H1 (cell line): ENCODE results near the gene CCDC192. TPM values are rescaled to one million over a fixed set of nuclear protein-coding genes. Genes with fewer than 3 reads are reported as not detected.

Source experiments
- CTCF ChIA-PET: fragments of 300-600 bp; sonication (Branson Sonifier 250); formaldehyde crosslinking; loops from one replicate; lab custom pipeline; 2021; ENCODE audit not compliant: partially characterized antibody; lab: Charles Lee
- POLR2A ChIA-PET: fragments of 300-600 bp; sonication (Branson Sonifier 250); formaldehyde crosslinking; loops from one replicate; lab custom pipeline; 2021; ENCODE audit warnings: inconsistent platforms; ENCODE audit not compliant: partially characterized antibody; lab: Charles Lee
- DNase-seq, 2 experiments: peaks; one replicate each; pipeline versions ENCODE4 v3.0.0 to v3.0.0-alpha.2; 2010 to 2022; ENCODE audit warnings: low spot score in 2 of 2, low read depth in 1 of 2, mixed read lengths in 1 of 2
- FAIRE-seq: peaks from 2 replicates; lab custom pipeline; 2011; peaks lifted over from hg19 to GRCh38; lab: Jason Lieb, UNC
- H2AFZ ChIP-seq: 2 replicates; pipeline ENCODE4 v1.8.1; 2012; ENCODE audit warnings: low read length, inconsistent platforms
- H2AK5ac ChIP-seq: 2 replicates; pipeline ENCODE4 v1.6.1; 2013; ENCODE audit warnings: low read depth, low read length
- H2BK120ac ChIP-seq: replicated peaks from 2 replicates; pipeline ENCODE3; 2013; ENCODE audit warnings: low read depth, low read length, inconsistent platforms
- H2BK12ac ChIP-seq: 2 replicates; pipeline ENCODE4 v1.6.1; 2013; ENCODE audit warnings: low read depth, low read length
- H2BK15ac ChIP-seq: 2 replicates; pipeline ENCODE4 v1.6.1; 2013; ENCODE audit warnings: low read length
- H2BK20ac ChIP-seq: 2 replicates; pipeline ENCODE4 v1.6.1; 2013; ENCODE audit warnings: low read length
- H2BK5ac ChIP-seq: 2 replicates; pipeline ENCODE4 v1.6.1; 2013; ENCODE audit warnings: low read depth, low read length
- H3K14ac ChIP-seq: 2 replicates; pipeline ENCODE4 v1.6.1; 2013; ENCODE audit warnings: inconsistent platforms; ENCODE audit not compliant: insufficient read length
- H3K18ac ChIP-seq: 2 replicates; pipeline ENCODE4 v1.6.1; 2013; ENCODE audit warnings: low read length; ENCODE audit errors: extremely low read depth
- H3K23ac ChIP-seq: 2 replicates; pipeline ENCODE4 v1.6.1; 2013; ENCODE audit warnings: inconsistent platforms; ENCODE audit not compliant: insufficient read length
- H3K23me2 ChIP-seq: 2 replicates; pipeline ENCODE4 v1.6.1; 2013; ENCODE audit warnings: low read depth, low read length
- H3K27ac ChIP-seq: 2 replicates; pipeline ENCODE4 v1.6.1; 2011; ENCODE audit warnings: low read depth, low read length, inconsistent platforms
- H3K27me3 ChIP-seq, 4 experiments: replicated peaks in 1 of 4; 1 replicate in 1 of 4; 2 replicates in 3 of 4; pipeline versions ENCODE4 v1.6.1 to v1.8.1; 2011 to 2013; ENCODE audit warnings: low read length in 3 of 4, mild to moderate bottlenecking in 3 of 4, inconsistent platforms in 2 of 4, mixed read lengths in 2 of 4, moderate library complexity in 1 of 4; ENCODE audit not compliant: control insufficient read depth in 3 of 4, insufficient read depth in 3 of 4; ENCODE audit errors: extremely low read depth in 1 of 4
- H3K36me3 ChIP-seq, 4 experiments: 2 replicates each; pipeline versions ENCODE4 v1.6.1 to v1.8.1; 2011 to 2013; ENCODE audit warnings: mild to moderate bottlenecking in 4 of 4, low read length in 3 of 4, moderate library complexity in 2 of 4, control low read depth in 1 of 4, inconsistent platforms in 1 of 4; ENCODE audit not compliant: insufficient read depth in 4 of 4, control insufficient read depth in 2 of 4
- H3K4ac ChIP-seq: replicated peaks from 2 replicates; pipeline ENCODE3; 2013; ENCODE audit warnings: low read length, low read depth, mixed read lengths, inconsistent platforms; ENCODE audit not compliant: insufficient read length
- H3K4me1 ChIP-seq, 4 experiments: replicated peaks in 1 of 4; 1 replicate in 1 of 4; 2 replicates in 3 of 4; pipeline versions ENCODE4 v1.6.1 to v1.8.1; 2011 to 2013; ENCODE audit warnings: low read length in 3 of 4, inconsistent platforms in 2 of 4, mixed read lengths in 1 of 4; ENCODE audit not compliant: insufficient read depth in 4 of 4, control insufficient read depth in 3 of 4
- H3K4me2 ChIP-seq, 2 experiments: 2 replicates each; pipeline versions ENCODE4 v1.6.1 to v1.8.1; 2011 to 2013; ENCODE audit warnings: low read depth in 2 of 2, low read length in 2 of 2, control low read depth in 1 of 2, inconsistent platforms in 1 of 2, mild to moderate bottlenecking in 1 of 2; ENCODE audit not compliant: insufficient read depth in 1 of 2
- H3K4me3 ChIP-seq, 4 experiments: fragments of 200-600, 300-600 bp in 1 of 4; sonication (generic), shearing (Covaris generic), sonication (Bioruptor Twin) in 1 of 4; 2 replicates each; pipeline versions ENCODE4 v1.5.1 to v1.8.1; 2011 to 2016; ENCODE audit warnings: low read length in 4 of 4, low read depth in 3 of 4, control low read depth in 2 of 4, inconsistent platforms in 2 of 4, mild to moderate bottlenecking in 2 of 4, mixed read lengths in 1 of 4, moderate library complexity in 1 of 4; ENCODE audit not compliant: insufficient read depth in 2 of 4; ENCODE audit errors: extremely low read depth in 1 of 4
- H3K56ac ChIP-seq: replicated peaks from 2 replicates; pipeline ENCODE3; 2013; ENCODE audit warnings: low read depth, mild to moderate bottlenecking, mixed read lengths, low read length, inconsistent platforms; ENCODE audit not compliant: insufficient read length
- H3K79me1 ChIP-seq: 2 replicates; pipeline ENCODE4 v1.6.1; 2013; ENCODE audit warnings: low read depth, low read length, control low read depth
- H3K79me2 ChIP-seq, 2 experiments: 2 replicates each; pipeline versions ENCODE4 v1.6.1 to v1.8.1; 2012 to 2013; ENCODE audit warnings: low read length in 2 of 2, mild to moderate bottlenecking in 2 of 2, inconsistent platforms in 1 of 2; ENCODE audit not compliant: insufficient read depth in 2 of 2, control insufficient read depth in 1 of 2
- H3K9ac ChIP-seq, 4 experiments: replicated peaks in 1 of 4; 1 replicate in 1 of 4; 2 replicates in 3 of 4; pipeline versions ENCODE4 v1.6.1 to v1.8.1; 2011 to 2013; ENCODE audit warnings: low read depth in 3 of 4, low read length in 3 of 4, control low read depth in 2 of 4, mild to moderate bottlenecking in 2 of 4, moderate library complexity in 2 of 4, inconsistent platforms in 1 of 4; ENCODE audit errors: extremely low read depth in 1 of 4
- H3K9me3 ChIP-seq, 2 experiments: 2 replicates each; pipeline versions ENCODE4 v1.6.1 to v1.8.1; 2012 to 2013; ENCODE audit warnings: mild to moderate bottlenecking in 2 of 2, moderate library complexity in 2 of 2, control low read depth in 1 of 2, inconsistent platforms in 1 of 2, low read depth in 1 of 2, low read length in 1 of 2, mixed read lengths in 1 of 2; ENCODE audit not compliant: insufficient read depth in 2 of 2
- H4K20me1 ChIP-seq, 2 experiments: replicated peaks in 1 of 2; 2 replicates each; pipeline versions ENCODE3 to v1.8.1; 2011 to 2013; ENCODE audit warnings: inconsistent platforms in 2 of 2, low read length in 2 of 2, mild to moderate bottlenecking in 1 of 2; ENCODE audit not compliant: insufficient read depth in 2 of 2, control insufficient read depth in 1 of 2
- H4K5ac ChIP-seq: 2 replicates; pipeline ENCODE4 v1.6.1; 2013; ENCODE audit warnings: low read length, low read depth, mixed read lengths, inconsistent platforms; ENCODE audit not compliant: insufficient read length
- H4K8ac ChIP-seq: 2 replicates; pipeline ENCODE4 v1.8.0; 2013; ENCODE audit warnings: mild to moderate bottlenecking, moderate library complexity, low read length, inconsistent platforms; ENCODE audit not compliant: insufficient read depth; ENCODE audit errors: extremely low read depth
- H4K91ac ChIP-seq: replicated peaks from 2 replicates; pipeline ENCODE3; 2013; ENCODE audit warnings: low read length, mixed read lengths, inconsistent platforms; ENCODE audit not compliant: insufficient read length
- ATF3 ChIP-seq: IDR thresholded peaks from 2 replicates; pipeline ENCODE4 v1.6.1; 2011; ENCODE audit warnings: low read depth, mild to moderate bottlenecking, low read length; ENCODE audit not compliant: insufficient read depth
- BRCA1 ChIP-seq: IDR thresholded peaks from 2 replicates; pipeline ENCODE4 v1.6.1; 2012; ENCODE audit warnings: low read depth, low read length, improper control_type of control experiment
- CBX8 ChIP-seq: fragments of 300-800, 300-1000 bp; sonication (generic); IDR thresholded peaks from 2 replicates; pipeline ENCODE4 v1.7.1; 2016; ENCODE audit warnings: low read depth, low read length, borderline replicate concordance
- KDM4A ChIP-seq: IDR thresholded peaks from one replicate; pipeline ENCODE4 v1.7.1; 2012; ENCODE audit warnings: low read depth, mild to moderate bottlenecking, moderate library complexity, low read length, inconsistent platforms; ENCODE audit not compliant: severe bottlenecking
- NRF1 ChIP-seq: IDR thresholded peaks from 2 replicates; pipeline ENCODE4 v1.6.1; 2011; ENCODE audit warnings: mild to moderate bottlenecking, low read depth, low read length, improper control_type of control experiment
- SP1 ChIP-seq: IDR thresholded peaks from 2 replicates; pipeline ENCODE4 v1.6.1; 2011; ENCODE audit warnings: low read depth, low read length
- YY1 ChIP-seq: IDR thresholded peaks from 2 replicates; pipeline ENCODE4 v1.6.1; 2011; ENCODE audit warnings: low read depth, mild to moderate bottlenecking, low read length
- WGBS, 2 experiments: shearing (Covaris generic) in 1 of 2; methylation state at CpG; one replicate each; pipeline versions ENCODE4 v1.1.6 to v1.1.7; 2013 to 2015; ENCODE audit warnings: low lambda C conversion rate in 2 of 2, mixed read lengths in 2 of 2, inconsistent platforms in 1 of 2, low coverage in 1 of 2, missing lambda C conversion rate in 1 of 2; ENCODE audit not compliant: insufficient replicate concordance in 2 of 2, insufficient coverage in 1 of 2, insufficient read length in 1 of 2; ENCODE audit errors: extremely low coverage in 1 of 2, missing lambda C conversion rate in 1 of 2; 5-methylcytosine and 5-hydroxymethylcytosine counted together
- polyA plus RNA-seq, 7 experiments: library from polyadenylated mRNA; depleted of rRNA in 3 of 7; stranded (reverse) in 5 of 7; unstranded in 2 of 7; fragments of >200 nt in 5 of 7; fragments of 200-250 nt in 2 of 7; gene quantifications; 1 replicate in 5 of 7; 2 replicates in 1 of 7; 4 replicates in 1 of 7; pipeline versions ENCODE4 v1.2.1 to v1.2.3, GENCODE V29; 2011 to 2013; ENCODE audit warnings: missing spikeins in 2 of 7, mixed read lengths in 2 of 7
- total RNA-seq: library from RNA; stranded (reverse); fragmentation: NEBNext Ultra II Directional; extraction: Animal tissue kit (Norgen Biotek cat#: 25700); gene quantifications from 2 replicates; pipeline ENCODE4 v1.2.1, GENCODE V29; 2021

Gene CCDC192
- total and polyA plus RNA-seq, 2 of the 8 experiments (the other 6 are each of a cell fraction or from before 2014, with no cell fraction given), result 0.61 TPM; not detected in 1

DNA sequence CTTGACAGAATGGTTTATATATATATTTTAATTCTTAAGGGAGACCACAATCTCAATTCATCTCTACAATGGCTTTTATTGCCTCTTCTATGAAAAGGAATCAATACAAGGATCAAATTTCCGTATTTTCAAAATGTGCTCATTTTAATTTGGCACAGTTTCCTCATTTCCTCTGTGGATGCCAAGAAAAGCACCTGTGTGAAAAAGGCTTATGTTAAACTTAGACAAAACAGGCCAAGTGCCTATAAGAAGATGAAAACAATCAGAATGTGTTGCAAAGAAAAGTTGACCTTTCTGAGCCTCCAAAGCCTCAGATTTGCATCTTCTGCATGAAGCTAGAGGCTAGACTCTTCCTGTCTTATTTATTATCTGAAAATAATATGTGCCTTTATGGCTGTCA lies 206.6 kb downstream of the CCDC192 start:
- no peaks in the 10 kb centered on the region for H3K27me3 ChIP-seq
- no peaks in the 10 kb centered on the region for H3K79me2 ChIP-seq
- ChIA-PET POLR2A (no interaction called here), CTCF (interaction anchor here (0.6 to 3.2 kb wide), 21 partner anchors 11 to 524 kb away, joined by 3 to 23 read pairs (median 3); no protein-coding TSS in a partner anchor)
- H3K56ac ChIP-seq, result no peak overlapping the region
- H3K9me3 ChIP-seq, result no peaks in the 10 kb centered on the region
- H2AK5ac ChIP-seq, result no peak overlapping the region
- H3K4me3 ChIP-seq, result no peak overlapping the region
- no peak overlapping the region for H3K23ac ChIP-seq
- H3K4me2 ChIP-seq, result no peak overlapping the region
- FAIRE-seq (no peak), DNase-seq (no peak)
- no peak overlapping the region for H2BK15ac ChIP-seq
- H2BK120ac ChIP-seq, result no peak overlapping the region
- no peak overlapping the region for H3K18ac ChIP-seq
- H2AFZ ChIP-seq, result no peak overlapping the region
- no peaks in the 10 kb centered on the region for H3K23me2 ChIP-seq
- no peaks in the 10 kb centered on the region; a peak in 1 of 8 replicates for H3K36me3 ChIP-seq
- H2BK12ac ChIP-seq, result no peak overlapping the region
- H4K5ac ChIP-seq, result no peak overlapping the region
- H2BK5ac ChIP-seq, result no peak overlapping the region
- H3K4me1 ChIP-seq, result no peaks in the 10 kb centered on the region
- H4K8ac ChIP-seq, result no peak overlapping the region
- TF ChIP-seq CBX8, result no peak
- TF ChIP-seq YY1, result no peak
- TF ChIP-seq BRCA1, result no peak
- TF ChIP-seq KDM4A, result no peak
- no peak for TF ChIP-seq SP1
- TF ChIP-seq NRF1, result no peak
- no peak for TF ChIP-seq ATF3
- no peak overlapping the region for H3K4ac ChIP-seq
- 95% methylated on average over 1 of the region's 1 CpG; no CpG with 5 or more reads in 1 of the 2 experiments for WGBS, 2 experiments
- H3K9ac ChIP-seq, result no peak overlapping the region
- H4K91ac ChIP-seq, result no peak overlapping the region
- no peaks in the 10 kb centered on the region for H3K79me1 ChIP-seq
- H3K27ac ChIP-seq, result no peak overlapping the region
- no peak overlapping the region for H3K14ac ChIP-seq
- no peak overlapping the region for H2BK20ac ChIP-seq
- no peaks in the 10 kb centered on the region for H4K20me1 ChIP-seq
